ENCODE data around the gene ZFP36L2. TPM values are rescaled to one million over a fixed set of nuclear protein-coding genes. Genes with fewer than 3 reads are reported as not detected.

Gene ZFP36L2
- total and polyA plus RNA-seq, 9 of the 15 experiments (the other 6 are each of a cell fraction or from before 2014, with no cell fraction given): 4.1 to 60.6 (median 20.3) TPM

- TF ChIP-seq CEBPG (CRISPR knock-in tag; IDR thresholded peaks at IDR 0.05) (no peak), CEBPG (tag; conservative IDR thresholded peaks at IDR 0.05 in 1 of 2, IDR thresholded peaks at IDR 0.05 in 1 of 2) (peak in 1 of 2 experiments; percentile 51; a peak in 2 of 4 replicates), CREM (IDR thresholded peaks at IDR 0.05; ENCODE audit: low read depth) (0 out of 2 replicates have a peak, but pooled peaks have one; percentile 32), CREB1 (IDR thresholded peaks at IDR 0.05) (no peak), CREB1 (CRISPR knock-in tag; IDR thresholded peaks at IDR 0.05) (no peak), ZNF174 (CRISPR knock-in tag; IDR thresholded peaks at IDR 0.05) (0 out of 2 replicates have a peak, but pooled peaks have one; percentile 77), GTF2E2 (tag; IDR thresholded peaks at IDR 0.05) (0 out of 2 replicates have a peak, but pooled peaks have one; percentile 13), POLR2A (conservative IDR thresholded peaks at IDR 0.05) (no peak), TEAD1 (CRISPR knock-in tag; IDR thresholded peaks at IDR 0.05) (0 out of 4 replicates have a peak, but pooled peaks of 1 of the 2 experiments have one; percentile 22)
These were observed 5.2 kb downstream of the ZFP36L2 start (continued) for GRCh38 chr2:43221124-43221762.

GRCh38 chr2:43220760-43221123 is 5.7 kb downstream of the ZFP36L2 start:
- peaks cover 19 to 60% of the 10 kb centered on the region in 2 experiments; a peak in 4 of 5 replicates for H3K4me1 ChIP-seq (replicated peaks in 1 of 2; ENCODE audit: control insufficient read depth in 2 of 2, insufficient read depth in 2 of 2, low read length in 2 of 2)
- ChIA-PET CTCF (ENCODE audit: low intra/inter-chr PET ratio) (no interaction called here), POLR2A (interaction anchor here (0.6 to 1.2 kb wide), 11 partner anchors 8 to 386 kb away, joined by 3 to 6 read pairs (median 3); no protein-coding TSS in a partner anchor)
- BruUV-seq (replicated peaks): no TSS peak
- H3K79me2 ChIP-seq (ENCODE audit: control insufficient read depth, insufficient read depth, low read length): peaks cover 67% of the 10 kb centered on the region
- no peaks in the 10 kb centered on the region for H3K27me3 ChIP-seq (ENCODE audit: control insufficient read depth in 2 of 2, insufficient read depth in 2 of 2, low read length in 2 of 2)
- 1% methylated on average over 5 of the region's 5 CpGs for WGBS (ENCODE audit: insufficient coverage, low coverage, missing lambda C conversion rate)
- in situ Hi-C loops (cut with MboI) (loop anchor here (10.0 kb wide), 1 partner anchor 46 kb away; no protein-coding TSS in a partner anchor), intact Hi-C loops (cut with micrococcal nuclease) (loop anchor here (2.0 kb wide), 1 partner anchor 42 kb away; no protein-coding TSS in a partner anchor)
- H3K9ac ChIP-seq (ENCODE audit: insufficient read depth in 1 of 2, low read depth in 2 of 2, low read length in 2 of 2): peak overlapping the region; percentile 88 to 92
- FAIRE-seq: peak; percentile 73
- no peak overlapping the region for H2AFZ ChIP-seq (ENCODE audit: low read depth, low read length)
- peaks cover 29% of the 10 kb centered on the region for H3K36me3 ChIP-seq (ENCODE audit: control insufficient read depth, insufficient read depth, low read length)
- no peaks in the 10 kb centered on the region for H3K9me3 ChIP-seq (replicated peaks; ENCODE audit: control insufficient read depth, insufficient read depth, low read depth, low read length)
- H3K4me2 ChIP-seq (ENCODE audit: insufficient read depth, low read length): peak overlapping the region; percentile 90
- ATAC-seq: no peak
- H3K9me1 ChIP-seq (ENCODE audit: control insufficient read depth, insufficient read depth, low read length): no peaks in the 10 kb centered on the region
- TF ChIP-seq GTF2E2 (tag; IDR thresholded peaks at IDR 0.05) (peak; percentile 52; the same call in 1 of the 2 replicates), ID3 (CRISPR knock-in tag; IDR thresholded peaks at IDR 0.05) (no peak), ID3 (tag; IDR thresholded peaks at IDR 0.05) (no peak), E2F5 (CRISPR knock-in tag; IDR thresholded peaks at IDR 0.05) (no peak), RFX7 (CRISPR knock-in tag; IDR thresholded peaks at IDR 0.05) (no peak), ZNF639 (CRISPR knock-in tag; conservative IDR thresholded peaks at IDR 0.05 in 1 of 2, IDR thresholded peaks at IDR 0.05 in 1 of 2) (0 out of 4 replicates have a peak, but pooled peaks of 1 of the 2 experiments have one; percentile 9), ZNF274 (IDR thresholded peaks at IDR 0.05; ENCODE audit: borderline replicate concordance, low read depth, low read length) (no peak), BRCA1 (IDR thresholded peaks at IDR 0.05) (no peak), BRCA1 (CRISPR knock-in tag; IDR thresholded peaks at IDR 0.05) (no peak), ILF3 (IDR thresholded peaks at IDR 0.05; ENCODE audit: borderline replicate concordance) (no peak), SMARCA4 (IDR thresholded peaks at IDR 0.05) (no peak), ZNF184 (CRISPR knock-in tag; IDR thresholded peaks at IDR 0.05) (no peak)
- peak overlapping the region; percentile 86 for H3K27ac ChIP-seq (ENCODE audit: extremely low read depth, low read depth, low read length)
- DNase-seq (ENCODE audit: extremely low read depth in 1 of 4, low spot score in 3 of 4): no peak
- peak overlapping the region; percentile 62 for H3K4me3 ChIP-seq
- H4K20me1 ChIP-seq (replicated peaks; ENCODE audit: control insufficient read depth, insufficient read depth, low read length): no peaks in the 10 kb centered on the region; the same call in 1 of the 2 replicates

Measured in K562 (cell line).